ENCODE data around the gene FYB1. TPM values are rescaled to one million over a fixed set of nuclear protein-coding genes. Genes with fewer than 3 reads are reported as not detected.
"Not testable (repeated sequence)": the region's sequence is repeated elsewhere in the genome, so short reads cannot be mapped to it uniquely, and the experiment has no call there.

FYB1 gene
- total RNA-seq, 1 donor from 2014 or later: not detected

GRCh38 chr5:39226558-39226957 is 7.2 kb upstream of the FYB1 start:
- H3K36me3 Mint-ChIP-seq (ENCODE audit: low read depth): no peaks in the 10 kb centered on the region
- H3K27me3 Mint-ChIP-seq (ENCODE audit: low read depth): no peaks in the 10 kb centered on the region
- no peak overlapping the region for H3K27ac Mint-ChIP-seq (ENCODE audit: unreplicated experiment)
- no peaks in the 10 kb centered on the region for H3K4me1 Mint-ChIP-seq
- DNase-seq (ENCODE audit: low read depth, low spot score): no peak
- TF ChIP-seq CTCF (conservative IDR thresholded peaks at IDR 0.05): no peak
- no peaks in the 10 kb centered on the region for H3K9me3 Mint-ChIP-seq
- no peak overlapping the region for H3K4me3 Mint-ChIP-seq

DNA sequence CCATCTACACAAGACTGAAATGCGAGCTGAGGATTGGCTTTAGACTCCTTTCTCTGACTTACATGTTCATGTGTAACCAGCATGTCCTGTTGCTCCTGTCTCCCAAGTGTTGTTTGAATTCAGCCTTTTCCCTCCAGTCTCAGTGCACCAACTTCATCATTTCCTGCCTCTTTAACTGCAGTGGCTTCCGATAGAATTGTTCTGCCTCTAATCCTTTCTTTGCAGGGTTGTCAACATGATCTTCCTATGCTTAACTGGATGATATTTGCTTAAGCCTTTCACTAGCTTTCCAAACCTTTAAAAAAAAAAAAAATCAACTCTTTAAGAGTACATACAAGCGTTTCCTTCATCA is 6.7 kb upstream of the FYB1 start:
- DNase-seq (ENCODE audit: low read depth, low spot score): no peak
- H3K9me3 Mint-ChIP-seq: no peaks in the 10 kb centered on the region
- no peaks in the 10 kb centered on the region for H3K4me1 Mint-ChIP-seq
- H3K4me3 Mint-ChIP-seq: no peak overlapping the region
- no peaks in the 10 kb centered on the region for H3K36me3 Mint-ChIP-seq (ENCODE audit: low read depth)
- TF ChIP-seq CTCF (conservative IDR thresholded peaks at IDR 0.05): no peak
- H3K27ac Mint-ChIP-seq (ENCODE audit: unreplicated experiment): no peak overlapping the region
- H3K27me3 Mint-ChIP-seq (ENCODE audit: low read depth): no peaks in the 10 kb centered on the region

GRCh38 chr5:39225405-39226099 is 6.2 kb upstream of the FYB1 start:
- H3K4me3 Mint-ChIP-seq: no peak overlapping the region
- no peak overlapping the region for H3K27ac Mint-ChIP-seq (ENCODE audit: unreplicated experiment)
- no peak for DNase-seq (ENCODE audit: low read depth, low spot score)
- no peak for TF ChIP-seq CTCF (conservative IDR thresholded peaks at IDR 0.05)
- H3K27me3 Mint-ChIP-seq (ENCODE audit: low read depth): no peaks in the 10 kb centered on the region
- no peaks in the 10 kb centered on the region for H3K4me1 Mint-ChIP-seq
- H3K9me3 Mint-ChIP-seq: no peaks in the 10 kb centered on the region
- H3K36me3 Mint-ChIP-seq (ENCODE audit: low read depth): no peaks in the 10 kb centered on the region

- H3K4me3 Mint-ChIP-seq: no peak overlapping the region
- no peak for TF ChIP-seq CTCF (conservative IDR thresholded peaks at IDR 0.05)
- H3K9me3 Mint-ChIP-seq: no peaks in the 10 kb centered on the region
- DNase-seq (ENCODE audit: low read depth, low spot score): no peak
- no peaks in the 10 kb centered on the region for H3K27me3 Mint-ChIP-seq (ENCODE audit: low read depth)
- H3K4me1 Mint-ChIP-seq: no peaks in the 10 kb centered on the region
- H3K36me3 Mint-ChIP-seq (ENCODE audit: low read depth): no peaks in the 10 kb centered on the region
- no peak overlapping the region for H3K27ac Mint-ChIP-seq (ENCODE audit: unreplicated experiment)
Observed at GRCh38 chr5:39224196-39224761, 4.9 kb upstream of the FYB1 start.

- H3K4me1 Mint-ChIP-seq: no peaks in the 10 kb centered on the region
- TF ChIP-seq CTCF (conservative IDR thresholded peaks at IDR 0.05): no peak
- no peaks in the 10 kb centered on the region for H3K27me3 Mint-ChIP-seq (ENCODE audit: low read depth)
- no peak for DNase-seq (ENCODE audit: low read depth, low spot score)
- no peaks in the 10 kb centered on the region for H3K9me3 Mint-ChIP-seq
- no peaks in the 10 kb centered on the region for H3K36me3 Mint-ChIP-seq (ENCODE audit: low read depth)
- H3K27ac Mint-ChIP-seq (ENCODE audit: unreplicated experiment): no peak overlapping the region
- H3K4me3 Mint-ChIP-seq: no peak overlapping the region
Observed at GRCh38 chr5:39223565-39224156, 4.3 kb upstream of the FYB1 start.

GRCh38 chr5:39221671-39222070 is 2.3 kb upstream of the FYB1 start:
- not testable (repeated sequence) for H3K27me3 Mint-ChIP-seq (ENCODE audit: low read depth); H3K36me3 Mint-ChIP-seq (ENCODE audit: low read depth); H3K4me1 Mint-ChIP-seq; H3K9me3 Mint-ChIP-seq; H3K27ac Mint-ChIP-seq (ENCODE audit: unreplicated experiment); H3K4me3 Mint-ChIP-seq; DNase-seq (ENCODE audit: low read depth, low spot score)
